Stimulated activated CD8-positive, alpha-beta memory T cell treated with anti-CD3 and anti-CD28 coated beads, Interleukin-2, amount 100 ng/mL, for 48 hours (primary cell): Measurements from ENCODE around the gene MRPL24.

ENCODE experiments used
- DNase-seq, 2 donors: peaks; one replicate each; pipeline ENCODE4 v3.0.0-alpha.2; 2020; ENCODE audit warnings: low read depth in 2 of 2

The MRPL24 gene

GRCh38 chr1:156709757-156710489 is 31.0 kb downstream of the MRPL24 start:
- DNase-seq, result no peak

DNA sequence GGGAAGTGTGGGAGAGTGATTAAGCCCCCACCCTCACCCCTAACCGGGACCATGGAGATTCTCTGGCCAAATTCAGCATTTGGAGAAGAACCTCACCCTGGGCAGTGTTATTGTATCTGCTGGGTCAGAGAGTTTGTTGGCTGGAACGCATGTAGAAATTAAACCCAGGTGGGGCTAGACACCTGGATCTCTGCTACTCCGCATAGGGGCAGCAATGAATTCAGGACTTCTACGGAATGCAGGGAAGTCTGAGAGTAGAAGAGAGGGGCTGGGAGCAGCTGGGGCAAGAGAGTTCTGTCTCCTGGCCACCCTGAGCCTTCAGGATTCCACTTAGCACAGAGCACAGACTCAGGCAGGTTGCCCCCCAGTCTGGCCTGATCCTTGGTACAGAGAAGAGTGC is 31.9 kb downstream of the MRPL24 start:
- DNase-seq, result no peak

DNA sequence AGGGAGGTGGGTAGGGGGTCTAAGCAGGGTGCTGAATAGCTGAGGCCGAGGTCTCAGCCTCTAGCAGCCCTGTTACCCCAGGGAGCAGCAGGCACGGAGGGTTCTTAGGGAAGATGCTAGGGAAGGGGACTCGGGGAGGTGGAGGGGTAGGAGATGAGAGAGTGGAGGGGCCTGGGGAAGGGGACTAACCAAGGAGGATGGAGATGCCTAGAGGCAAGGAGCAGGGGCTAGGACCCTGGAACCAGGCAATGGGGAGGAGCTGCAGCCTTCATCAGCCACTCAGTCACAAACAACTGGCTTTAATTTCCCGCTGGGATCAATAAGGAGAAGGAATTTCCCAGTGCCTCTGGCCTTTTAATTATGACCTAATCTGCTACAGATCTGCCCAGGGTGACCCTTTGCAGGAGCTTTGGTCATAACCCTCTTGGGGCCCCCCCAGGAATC is 32.6 kb downstream of the MRPL24 start:
- DNase-seq, result no peak

DNA sequence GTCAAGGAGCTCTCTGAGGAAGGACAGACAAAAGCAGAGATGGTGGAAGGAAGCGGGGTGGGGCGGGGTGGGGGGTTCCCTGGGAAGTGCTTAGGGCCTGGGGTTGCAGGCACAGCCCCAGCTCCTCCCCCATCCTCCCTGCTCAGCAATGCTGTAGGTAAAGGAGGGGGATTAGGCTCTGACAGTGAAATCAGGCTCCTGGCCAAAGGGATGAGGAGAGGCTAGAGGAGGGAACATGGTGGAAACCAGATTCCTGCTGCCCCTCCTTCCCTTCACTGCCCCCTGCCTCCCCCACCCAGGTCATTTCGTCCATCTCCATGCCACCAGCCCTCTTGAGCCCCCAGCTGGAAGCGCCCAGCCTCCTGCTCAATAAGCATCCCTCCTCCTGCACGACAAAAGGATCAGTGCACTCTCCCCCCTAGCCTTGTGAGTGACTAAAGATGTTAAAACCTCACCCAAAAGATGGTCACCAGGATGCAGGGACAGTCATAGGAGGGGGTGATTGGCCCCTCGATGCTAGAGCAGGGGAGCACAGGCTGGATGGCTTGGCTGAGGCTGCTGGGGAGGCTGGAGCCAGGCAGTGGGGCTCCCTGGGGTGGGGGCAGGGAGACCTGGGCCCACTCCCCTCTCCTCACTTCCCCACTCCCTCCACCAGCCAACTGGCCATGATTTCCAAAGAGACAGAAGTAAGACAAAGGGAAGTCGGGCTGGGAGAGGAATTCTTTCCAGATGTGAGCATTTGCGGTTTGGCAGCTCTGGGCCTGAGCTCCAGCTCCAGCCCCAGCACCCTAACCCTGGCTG is 33.3 kb downstream of the MRPL24 start:
- DNase-seq, result no peak

DNA sequence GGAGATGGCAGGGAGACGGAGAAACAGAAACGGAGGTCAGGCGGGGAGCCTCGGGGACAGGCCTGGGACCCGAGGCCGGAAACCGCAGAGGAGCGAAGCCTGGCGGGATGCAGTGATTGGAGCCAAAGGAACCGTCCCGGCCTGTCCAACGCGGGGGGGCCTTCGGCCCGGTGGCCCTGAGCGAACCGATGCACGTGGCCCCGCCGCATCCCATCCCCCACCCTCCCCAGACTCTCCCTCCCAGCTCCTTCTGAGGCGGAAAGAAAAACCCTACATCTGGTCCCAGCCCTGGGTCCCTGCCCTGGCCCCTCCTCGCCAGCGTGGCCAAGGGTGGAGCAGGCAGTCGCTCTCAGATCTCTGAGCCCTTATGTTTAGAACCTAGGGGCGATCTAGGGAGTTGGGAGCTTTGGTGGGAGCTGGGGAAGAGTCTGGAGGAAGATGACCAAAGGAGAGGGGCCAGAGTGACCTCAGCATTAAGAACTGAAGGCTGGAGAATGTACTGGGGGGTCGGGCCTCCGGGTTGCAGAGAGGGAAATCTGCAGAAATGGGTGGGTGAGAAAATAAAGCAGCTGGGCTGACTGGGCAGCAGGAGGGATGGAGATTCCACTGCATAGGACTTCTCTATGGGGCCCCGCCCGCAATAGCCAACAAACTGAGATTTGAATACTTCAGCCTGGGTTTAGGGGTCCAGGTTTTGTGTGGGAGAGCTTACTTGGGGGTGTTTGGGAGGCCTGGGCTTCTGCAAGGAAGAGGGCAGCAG is 34.1 kb downstream of the MRPL24 start:
- no peak for DNase-seq

DNA sequence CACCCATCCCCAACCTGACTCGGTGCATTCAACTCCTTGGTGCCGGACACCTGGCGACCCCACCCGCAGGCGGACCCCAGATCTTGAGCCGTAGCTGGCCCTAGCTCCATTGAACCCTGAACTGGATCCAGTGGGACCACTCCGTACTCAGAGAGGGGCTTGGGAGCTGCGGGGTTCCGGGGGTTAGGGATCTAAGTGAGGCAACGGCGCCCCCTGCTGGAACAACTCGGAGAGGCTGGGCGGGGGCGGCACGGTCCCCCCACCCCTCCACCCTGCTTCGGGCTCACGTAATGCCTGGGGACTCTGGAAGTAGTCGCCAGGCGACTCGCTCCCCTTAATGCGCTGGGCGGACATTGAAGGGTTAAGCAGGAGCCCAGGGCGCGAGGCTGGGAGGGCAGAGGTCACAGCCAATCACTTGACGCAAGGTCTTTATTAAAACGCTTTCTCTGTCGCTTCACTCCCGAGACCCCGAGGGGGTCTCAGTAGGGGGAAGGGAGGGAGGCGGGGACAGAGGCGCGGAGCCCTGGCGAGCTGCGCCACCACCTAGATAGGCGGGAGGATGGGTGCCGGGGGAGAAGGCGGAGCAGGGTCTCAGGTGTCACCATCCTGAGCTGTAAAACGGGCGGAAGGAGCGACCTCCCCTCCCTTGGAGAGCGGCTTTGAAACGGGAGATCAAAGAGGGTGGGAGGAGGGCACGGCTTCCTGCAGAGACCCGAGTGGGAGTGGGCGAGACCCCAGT is 34.8 kb downstream of the MRPL24 start:
- peak; percentile 55 to 70 for DNase-seq

- DNase-seq, result no peak
Measured at GRCh38 chr1:156705321-156705917, 35.5 kb downstream of the MRPL24 start, which contains the start of gene CRABP2. Gene CRABP2 (minus strand): TSS chr1:156705583. CDS start chr1:156705446, 137 bp downstream.

- no peak for DNase-seq
Measured at GRCh38 chr1:156704930-156705320, 36.0 kb downstream of the MRPL24 start.

- no peak for DNase-seq
Measured at GRCh38 chr1:156704166-156704711, 36.6 kb downstream of the MRPL24 start.

- DNase-seq, result no peak
Measured at GRCh38 chr1:156703741-156704140, 37.1 kb downstream of the MRPL24 start.

DNA sequence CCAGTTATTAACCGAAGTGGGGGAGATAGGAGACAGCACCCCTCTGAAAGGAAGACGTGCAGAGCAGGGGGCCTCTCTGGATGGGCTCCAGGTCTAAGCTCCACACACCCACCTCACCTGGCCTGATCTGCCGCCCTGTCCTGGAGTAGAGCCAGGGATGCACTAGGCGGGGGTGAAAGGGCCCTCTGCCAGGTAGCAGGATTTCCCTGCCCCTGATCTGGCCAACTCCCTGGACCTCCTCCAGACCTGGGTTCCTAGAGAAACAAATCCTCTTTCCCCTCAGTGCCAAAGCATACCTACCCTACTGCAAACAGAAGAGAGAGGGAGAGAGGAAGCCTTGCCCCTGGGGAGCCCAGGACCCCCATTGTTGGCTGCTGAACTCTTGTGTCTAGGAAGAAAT is 37.6 kb downstream of the MRPL24 start:
- no peak for DNase-seq

DNA sequence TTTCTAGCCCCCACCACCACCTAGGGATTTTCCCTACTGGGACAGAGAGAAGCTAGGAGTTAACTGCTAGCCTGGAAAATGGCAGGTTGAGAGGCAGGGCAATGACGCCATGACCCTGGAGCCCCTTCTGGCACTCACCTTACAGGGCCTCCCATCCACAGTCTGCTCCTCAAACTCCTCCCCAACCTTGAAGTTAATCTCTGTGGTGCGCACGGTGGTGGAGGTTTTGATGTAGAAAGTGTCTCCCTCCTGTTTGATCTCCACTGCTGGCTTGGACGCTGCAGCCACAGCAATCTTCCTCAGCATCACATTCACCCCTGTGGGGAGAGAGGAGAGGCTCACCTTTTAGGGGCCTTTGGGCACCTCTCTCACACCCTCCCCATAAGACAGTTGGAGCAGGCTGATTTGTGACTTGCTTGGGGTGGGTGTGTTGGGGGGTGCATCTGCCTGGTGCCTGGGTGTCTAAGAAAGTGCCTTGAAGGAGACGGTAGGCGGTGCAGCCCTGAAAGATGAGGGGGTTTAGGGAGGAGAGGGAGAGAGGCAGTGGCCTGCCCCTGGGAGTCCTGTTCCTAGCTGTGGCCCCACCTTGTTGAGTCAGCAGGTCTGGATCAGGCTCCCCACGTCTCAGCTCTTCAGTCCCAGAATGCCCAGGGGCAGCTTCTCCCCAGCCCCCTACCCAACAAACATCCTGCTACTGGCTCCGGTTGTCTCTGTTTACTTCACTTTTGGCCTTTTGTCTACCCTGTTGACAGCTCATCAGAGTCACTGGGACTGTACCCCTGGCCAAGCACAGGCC is 40.0 kb downstream of the MRPL24 start:
- no peak for DNase-seq

- DNase-seq, result no peak
Measured at GRCh38 chr1:156698995-156699394, 41.9 kb downstream of the MRPL24 start.

DNA sequence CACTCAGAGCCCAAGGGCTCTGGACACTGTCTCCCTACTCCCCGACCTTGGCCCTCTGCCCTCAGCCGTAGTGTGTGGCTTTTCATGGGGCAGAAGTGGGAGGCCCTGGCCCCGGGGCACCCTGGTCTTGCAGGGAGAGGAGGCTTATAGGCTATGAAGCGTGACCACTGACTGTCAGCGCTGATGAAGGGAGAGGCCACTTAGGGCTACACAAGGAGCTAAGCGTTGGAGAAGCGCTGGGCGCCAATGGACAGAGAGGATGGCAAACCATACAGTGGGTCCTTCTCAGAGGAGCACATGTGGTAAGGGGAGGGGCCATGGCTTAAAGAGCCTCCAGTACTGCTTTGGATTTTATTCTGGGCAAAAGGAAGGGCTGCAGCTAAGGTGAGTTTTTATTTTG is 43.4 kb downstream of the MRPL24 start:
- DNase-seq, result no peak

GRCh38 chr1:156696755-156697154 is 44.1 kb downstream of the MRPL24 start:
- no peak for DNase-seq

DNA sequence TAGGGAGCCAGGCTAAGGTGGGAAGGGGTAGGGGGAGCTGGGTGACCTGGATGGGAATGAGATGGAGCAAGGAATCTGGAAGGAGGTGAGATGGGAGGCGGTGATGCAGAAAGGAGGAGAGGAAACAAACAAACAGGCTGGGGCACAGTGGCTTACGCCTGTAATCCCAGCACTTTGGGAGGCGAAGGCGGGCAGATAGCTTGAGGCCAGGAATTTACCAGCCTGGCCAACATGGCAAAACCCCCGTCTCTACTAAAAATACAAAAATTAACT is 46.3 kb downstream of the MRPL24 start:
- no peak for DNase-seq

DNA sequence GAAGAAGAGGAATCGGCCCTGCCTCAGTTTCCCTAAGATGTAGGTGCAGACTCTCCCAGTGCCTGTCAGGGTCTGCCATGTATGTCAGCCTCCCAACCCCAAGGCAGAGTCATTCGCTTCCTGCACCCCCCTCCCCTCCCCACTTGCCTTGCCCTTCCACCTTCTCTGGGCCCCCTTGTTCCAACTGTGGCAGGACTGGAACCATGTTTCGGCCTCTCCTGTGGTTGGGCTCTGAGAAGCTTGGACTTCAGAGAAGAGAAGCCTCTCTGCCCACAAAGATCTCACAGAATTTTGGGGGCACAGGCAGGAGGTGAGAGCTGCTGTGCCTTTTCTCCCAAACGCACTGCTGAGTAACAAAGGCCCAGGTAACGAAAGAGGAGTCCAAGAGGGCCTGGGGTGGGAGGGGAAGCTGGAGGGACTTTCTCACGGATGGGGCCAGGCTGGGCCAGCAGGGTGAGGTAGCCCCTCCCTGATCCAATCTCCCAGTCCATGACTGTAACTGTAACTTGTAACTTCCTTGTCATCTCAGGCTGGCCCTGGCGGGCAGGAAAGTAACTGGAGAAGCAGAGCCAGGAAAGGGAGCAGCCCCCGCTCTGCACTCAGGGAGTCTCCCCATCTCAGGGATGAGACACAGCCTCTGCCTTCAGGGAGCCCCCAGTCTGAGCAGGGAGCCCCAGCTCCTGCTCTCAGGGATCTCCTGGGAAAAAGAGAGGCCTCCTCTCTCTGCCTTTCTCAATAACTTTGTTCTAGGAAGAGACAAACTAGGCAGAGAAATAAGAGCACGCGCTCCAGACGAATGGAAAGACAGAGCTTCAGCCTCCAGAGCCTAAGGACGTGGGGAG is 46.8 kb downstream of the MRPL24 start:
- DNase-seq, result no peak

DNA sequence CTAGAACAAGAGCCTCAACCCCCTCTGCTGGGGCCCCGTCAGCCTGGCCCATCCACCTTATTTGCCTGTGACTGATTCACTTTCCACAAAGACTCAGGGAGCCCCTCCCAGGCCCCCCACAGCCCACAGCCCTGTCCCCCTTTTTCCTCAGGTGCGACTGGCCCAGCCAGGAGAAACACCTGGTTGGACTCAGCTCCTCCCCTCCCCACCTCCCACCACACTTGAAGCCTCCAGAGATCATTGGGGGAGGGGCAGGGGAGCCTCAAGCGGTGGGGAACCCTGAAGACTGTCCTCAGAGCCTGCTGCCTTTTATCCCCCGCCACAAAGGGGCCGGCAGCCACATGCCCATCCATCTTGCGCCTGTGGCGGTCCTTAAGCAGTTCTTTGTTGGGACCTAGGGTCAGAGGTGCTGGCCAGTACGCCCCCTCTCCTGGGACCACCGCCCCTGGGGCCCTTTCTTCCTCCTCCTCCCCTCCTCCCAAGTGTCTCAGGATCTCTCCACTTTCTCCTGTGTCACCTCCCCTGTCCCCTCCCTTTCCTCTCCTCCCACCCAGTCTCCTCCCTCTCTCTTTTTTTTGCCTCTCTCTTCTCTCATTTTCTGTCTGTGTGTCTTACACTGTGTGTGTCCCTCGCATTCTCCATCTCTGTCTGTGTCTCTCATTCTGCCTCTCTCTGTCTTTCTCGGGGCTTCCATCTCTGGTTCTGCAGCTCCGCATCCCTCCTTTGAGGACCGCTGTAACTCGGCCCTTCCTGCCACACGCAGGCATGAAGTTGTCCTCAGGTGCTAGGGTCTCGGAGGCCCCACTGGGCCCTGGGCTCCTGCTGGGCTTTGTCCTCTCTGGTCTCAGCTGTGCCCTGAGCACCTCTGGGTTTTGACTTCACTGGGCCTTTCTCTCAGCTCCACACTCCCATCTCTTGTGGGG is 47.7 kb downstream of the MRPL24 start:
- no peak for DNase-seq
